Testis (tissue), 3 donors: ENCODE results near the gene POLR1A. TPM values are rescaled to one million over a fixed set of nuclear protein-coding genes. Genes with fewer than 3 reads are reported as not detected.
"Not testable (repeated sequence)": the region's sequence is repeated elsewhere in the genome, so short reads cannot be mapped to it uniquely, and the experiment has no call there.

Experiments used
- DNase-seq: peaks from one replicate; pipeline ENCODE4 v3.0.0-alpha.2; 2019
- H3K27ac ChIP-seq, 2 donors: fragments of 200-600 bp; sonication (generic); one replicate each; pipeline ENCODE4 v1.5.1; 2019
- H3K27me3 ChIP-seq: fragments of 200-600 bp; sonication (generic); one replicate; pipeline ENCODE4 v1.5.1; 2019
- H3K36me3 ChIP-seq: fragments of 200-600 bp; sonication (generic); one replicate; pipeline ENCODE4 v1.5.1; 2017; ENCODE audit warnings: low read depth; ENCODE audit errors: missing control alignments
- H3K4me1 ChIP-seq: fragments of 200-600 bp; sonication (generic); one replicate; pipeline ENCODE4 v1.5.1; 2019
- H3K4me3 ChIP-seq, 2 donors: fragments of 200-600 bp; sonication (generic); one replicate each; pipeline ENCODE4 v1.5.1; 2017 to 2019
- H3K9me3 ChIP-seq: fragments of 200-600 bp; sonication (generic); one replicate; pipeline ENCODE4 v1.5.1; 2017
- POLR2A ChIP-seq: fragments of 450-650 bp; IDR thresholded peaks from one replicate; pipeline ENCODE4 v1.6.1; 2017; ENCODE audit warnings: antibody characterized with exemption, mild to moderate bottlenecking, moderate library complexity
- WGBS, 2 donors: methylation state at CpG; one replicate each; pipeline ENCODE4 v1.1.5; 2018; 5-methylcytosine and 5-hydroxymethylcytosine counted together
- intact Hi-C: fragments of 100-400 bp; cut with DNase I; formaldehyde crosslinking; loops from one replicate; pipeline ENCODE4 v1.15.1; 2023; ENCODE audit warnings: low total_unique reads
- polyA plus RNA-seq: library from polyadenylated mRNA; stranded (reverse); fragments of 350-450 nt; fragmentation: Illumina TruSeq; extraction: RNeasy Lipid Tissue Mini Kit (QIAGEN cat#74804); gene quantifications from one replicate; pipeline ENCODE4 v1.2.3, GENCODE V29; 2014; ENCODE audit warnings: low read depth, low replicate concordance; ENCODE audit not compliant: insufficient read depth
- total RNA-seq, 2 donors: library from RNA; depleted of rRNA; stranded (reverse); fragments of >200 nt; gene quantifications; one replicate each; pipeline ENCODE4 v1.2.3, GENCODE V29; 2016
- TF ChIP-seq, protein P1 (sequence below), 3 experiments: fragments of 450-650 bp in 2 of 3; fragments of 200-600 bp in 1 of 3; sonication (generic) in 1 of 3; IDR thresholded peaks; one replicate each; pipeline ENCODE4 v1.5.1; 2016 to 2019; ENCODE audit warnings: antibody characterized with exemption in 3 of 3, mild to moderate bottlenecking in 2 of 3, moderate library complexity in 1 of 3

POLR1A gene
- total and polyA plus RNA-seq, 3 donors from 2014 or later = 20.0 to 28.7 (median 28.1) TPM

GRCh38 chr2:85995648-85996529 lies 109.8 kb downstream of the POLR1A start:
- TF ChIP-seq, protein P1, sequence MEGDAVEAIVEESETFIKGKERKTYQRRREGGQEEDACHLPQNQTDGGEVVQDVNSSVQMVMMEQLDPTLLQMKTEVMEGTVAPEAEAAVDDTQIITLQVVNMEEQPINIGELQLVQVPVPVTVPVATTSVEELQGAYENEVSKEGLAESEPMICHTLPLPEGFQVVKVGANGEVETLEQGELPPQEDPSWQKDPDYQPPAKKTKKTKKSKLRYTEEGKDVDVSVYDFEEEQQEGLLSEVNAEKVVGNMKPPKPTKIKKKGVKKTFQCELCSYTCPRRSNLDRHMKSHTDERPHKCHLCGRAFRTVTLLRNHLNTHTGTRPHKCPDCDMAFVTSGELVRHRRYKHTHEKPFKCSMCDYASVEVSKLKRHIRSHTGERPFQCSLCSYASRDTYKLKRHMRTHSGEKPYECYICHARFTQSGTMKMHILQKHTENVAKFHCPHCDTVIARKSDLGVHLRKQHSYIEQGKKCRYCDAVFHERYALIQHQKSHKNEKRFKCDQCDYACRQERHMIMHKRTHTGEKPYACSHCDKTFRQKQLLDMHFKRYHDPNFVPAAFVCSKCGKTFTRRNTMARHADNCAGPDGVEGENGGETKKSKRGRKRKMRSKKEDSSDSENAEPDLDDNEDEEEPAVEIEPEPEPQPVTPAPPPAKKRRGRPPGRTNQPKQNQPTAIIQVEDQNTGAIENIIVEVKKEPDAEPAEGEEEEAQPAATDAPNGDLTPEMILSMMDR (IDR thresholded peaks at IDR 0.05) = no peak
- no peak for TF ChIP-seq POLR2A
- DNase-seq = no peak
- Histone ChIP-seq H3K9me3 (no peaks in the 10 kb centered on the region), H3K27me3 (no peaks in the 10 kb centered on the region), H3K27ac (peak overlapping the region; percentile 60 to 89), H3K4me3 (no peak overlapping the region), H3K4me1 (peaks cover 48% of the 10 kb centered on the region), H3K36me3 (no peaks in the 10 kb centered on the region)
- WGBS, 2 donors = 87 to 98% methylated on average over 6 to 9 of the region's 9 CpGs
- intact Hi-C loops = loop anchor here (5.0 kb wide), 1 partner anchor 109 kb away; the partner anchor contains the start of gene ST3GAL5

GRCh38 chr2:85994897-85995647 lies 110.6 kb downstream of the POLR1A start:
- intact Hi-C loops = loop anchor here (5.0 kb wide), 1 partner anchor 108 kb away; the partner anchor contains the start of gene ST3GAL5
- Histone ChIP-seq H3K27me3 (no peaks in the 10 kb centered on the region), H3K9me3 (no peaks in the 10 kb centered on the region), H3K27ac (no peak overlapping the region), H3K4me1 (peaks cover 48% of the 10 kb centered on the region), H3K4me3 (no peak overlapping the region), H3K36me3 (no peaks in the 10 kb centered on the region)
- no peak for TF ChIP-seq POLR2A
- TF ChIP-seq, protein P1 (IDR thresholded peaks at IDR 0.05) = no peak
- WGBS, 2 donors = 69 to 80% methylated on average over 6 to 8 of the region's 8 CpGs
- DNase-seq = no peak

DNA sequence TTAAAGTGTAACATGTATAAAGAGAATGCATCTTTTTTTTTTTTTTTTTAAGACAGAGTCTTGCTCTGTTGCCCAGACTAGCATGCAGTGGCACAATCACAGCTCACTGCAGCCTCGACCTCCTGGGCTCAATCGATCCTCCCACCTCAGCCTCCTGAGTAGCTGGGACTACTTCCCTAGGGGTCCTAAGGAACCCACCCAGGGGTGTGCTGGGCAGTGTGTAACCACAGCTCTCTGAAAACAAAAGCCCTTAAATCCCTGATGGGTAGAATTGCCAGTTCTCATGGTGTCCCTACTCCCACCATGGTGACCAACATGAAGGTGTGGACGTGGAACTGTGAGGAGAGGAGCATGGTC lies 111.3 kb downstream of the POLR1A start:
- DNase-seq = no peak
- 72 to 82% methylated on average over 3 of the region's 3 CpGs for WGBS, 2 donors
- no peak overlapping the region for H3K4me3 ChIP-seq
- H3K4me1 ChIP-seq = peaks cover 45% of the 10 kb centered on the region
- H3K27me3 ChIP-seq = no peaks in the 10 kb centered on the region
- peak overlapping the region in 1 of 2 donors; percentile 37 for H3K27ac ChIP-seq
- TF ChIP-seq POLR2A = no peak
- TF ChIP-seq, protein P1 (IDR thresholded peaks at IDR 0.05) = no peak
- no peaks in the 10 kb centered on the region for H3K36me3 ChIP-seq
- intact Hi-C loops = no loop called here
- no peaks in the 10 kb centered on the region for H3K9me3 ChIP-seq

GRCh38 chr2:85992611-85993010 lies 113.1 kb downstream of the POLR1A start:
- Histone ChIP-seq H3K9me3 (no peaks in the 10 kb centered on the region), H3K27me3 (no peaks in the 10 kb centered on the region), H3K36me3 (no peaks in the 10 kb centered on the region), H3K27ac (no peak overlapping the region), H3K4me3 (no peak overlapping the region), H3K4me1 (peaks cover 34% of the 10 kb centered on the region)
- intact Hi-C loops = no loop called here
- no peak for TF ChIP-seq POLR2A
- TF ChIP-seq, protein P1 (IDR thresholded peaks at IDR 0.05) = no peak
- DNase-seq = no peak

GRCh38 chr2:85992053-85992452 lies 113.6 kb downstream of the POLR1A start:
- H3K27ac ChIP-seq, intact Hi-C loops, H3K36me3 ChIP-seq, H3K9me3 ChIP-seq, H3K27me3 ChIP-seq, H3K4me3 ChIP-seq, DNase-seq: not testable (repeated sequence)
- peaks cover 28% of the 10 kb centered on the region for H3K4me1 ChIP-seq
- WGBS, 2 donors = 95% methylated on average over 9 of the region's 9 CpGs
